HG03175 (cell line): ENCODE measurements around the gene FRMD1.
"Not testable (repeated sequence)": the region's sequence is repeated elsewhere in the genome, so short reads cannot be mapped to it uniquely, and the experiment has no call there.

Source experiments
- ATAC-seq: cut with Tn5 transposase; IDR thresholded peaks from one replicate; pipeline ENCODE4 v1.9.1; 2021; ENCODE audit warnings: mild to moderate bottlenecking, moderate library complexity; ENCODE audit not compliant: unreplicated experiment

FRMD1 gene

DNA sequence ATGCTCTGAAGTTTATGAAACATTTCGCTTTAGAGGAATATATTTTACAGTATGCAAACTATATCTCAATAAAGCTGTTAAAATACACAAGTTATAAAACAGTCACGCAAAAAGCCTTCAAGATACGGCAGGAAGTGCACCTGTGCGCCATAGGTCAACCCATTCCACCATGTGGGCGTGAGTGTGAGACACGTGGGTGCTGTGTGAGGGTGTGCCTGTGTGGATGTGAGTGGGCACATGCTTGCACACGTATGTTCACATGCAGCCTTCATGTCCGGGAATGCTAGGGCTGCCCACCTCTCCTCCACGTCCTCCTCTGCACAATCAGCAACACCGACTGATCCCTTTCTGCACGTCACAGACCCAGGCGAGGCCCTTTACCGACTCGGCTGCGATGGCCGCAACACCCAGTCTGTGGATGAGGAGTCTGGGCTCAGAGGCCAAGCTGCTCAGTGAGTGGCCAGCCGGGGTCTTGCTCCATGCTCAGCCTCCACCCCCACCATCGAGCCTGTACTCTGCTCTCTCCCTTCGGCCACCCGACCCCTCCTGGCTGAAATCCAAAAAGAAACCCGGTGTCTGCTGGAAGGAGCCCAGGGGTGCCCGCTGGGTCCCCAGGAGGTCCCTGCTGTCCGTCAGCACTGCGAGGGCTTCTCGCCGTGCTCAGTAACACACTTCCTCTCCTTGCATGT is 3.0 kb upstream of the FRMD1 start:
- ATAC-seq, result no peak

DNA sequence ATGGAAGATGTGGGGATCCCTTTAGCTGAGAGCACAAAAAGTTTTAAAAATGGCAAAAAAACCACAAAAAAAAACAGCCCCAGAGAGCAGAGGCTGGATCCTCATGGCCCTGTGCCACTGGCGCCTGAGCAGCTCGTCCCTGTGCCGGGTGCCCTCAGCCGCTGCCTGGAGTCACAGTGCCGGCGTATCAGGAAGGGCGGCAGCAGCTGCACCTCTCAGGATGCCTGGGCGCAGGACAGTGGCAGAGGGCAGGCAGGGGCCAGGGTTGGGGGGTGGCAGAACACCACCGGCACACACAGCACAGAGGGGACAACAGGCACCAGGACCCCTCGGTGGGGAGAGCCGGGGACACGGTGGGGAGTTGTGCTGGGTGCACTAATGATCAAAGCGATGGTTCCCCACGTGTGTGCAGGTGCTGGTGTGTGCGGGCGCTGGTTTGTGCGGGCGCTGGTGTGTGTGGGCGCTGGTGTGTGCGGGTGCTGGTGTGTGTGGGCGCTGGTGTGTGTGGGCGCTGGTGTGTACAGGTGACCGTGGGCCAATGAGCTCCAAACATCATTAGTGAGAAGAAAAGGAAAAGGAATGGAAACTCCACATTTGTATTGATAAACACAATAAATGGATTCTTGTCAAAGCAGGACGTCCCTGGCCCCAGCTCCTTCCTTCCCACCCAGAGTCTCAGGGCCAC is 1.5 kb upstream of the FRMD1 start:
- no peak for ATAC-seq

DNA sequence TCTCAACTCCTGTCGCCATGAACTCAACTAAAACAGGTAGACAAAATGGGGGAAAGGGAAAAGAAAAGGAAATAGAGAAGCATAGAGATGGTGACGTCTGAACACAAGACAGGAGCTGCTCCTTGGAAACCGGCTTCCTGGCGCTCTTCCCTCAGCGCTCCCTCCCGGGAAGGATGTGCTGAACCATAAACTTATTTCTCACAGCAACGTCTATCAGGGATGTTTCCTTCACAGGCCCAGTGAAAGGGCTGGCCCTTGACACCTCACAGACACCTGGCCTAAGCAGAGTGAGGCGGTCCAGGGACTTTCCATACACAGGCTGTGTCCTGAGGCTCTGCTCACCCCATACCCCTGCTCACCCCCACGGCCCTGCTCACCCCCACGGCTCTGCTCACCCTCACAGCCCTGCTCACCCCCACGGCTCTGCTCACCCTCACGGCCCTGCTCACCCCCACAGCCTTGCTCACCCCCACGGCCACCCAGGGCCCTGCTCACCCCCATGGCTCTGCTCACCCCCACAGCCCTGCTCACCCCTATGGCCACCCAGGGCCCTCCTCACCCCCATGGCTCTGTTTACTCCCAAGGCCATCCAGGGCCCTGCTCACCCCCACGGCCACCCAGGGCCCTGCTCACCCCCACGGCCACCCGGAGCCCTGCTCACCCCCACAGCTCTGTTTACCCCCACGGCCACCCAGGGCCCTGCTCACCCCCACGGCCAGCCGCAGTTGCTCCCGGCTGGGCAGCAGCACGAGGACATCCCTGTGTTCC is 653 bp downstream of the FRMD1 start:
- no peak for ATAC-seq

DNA sequence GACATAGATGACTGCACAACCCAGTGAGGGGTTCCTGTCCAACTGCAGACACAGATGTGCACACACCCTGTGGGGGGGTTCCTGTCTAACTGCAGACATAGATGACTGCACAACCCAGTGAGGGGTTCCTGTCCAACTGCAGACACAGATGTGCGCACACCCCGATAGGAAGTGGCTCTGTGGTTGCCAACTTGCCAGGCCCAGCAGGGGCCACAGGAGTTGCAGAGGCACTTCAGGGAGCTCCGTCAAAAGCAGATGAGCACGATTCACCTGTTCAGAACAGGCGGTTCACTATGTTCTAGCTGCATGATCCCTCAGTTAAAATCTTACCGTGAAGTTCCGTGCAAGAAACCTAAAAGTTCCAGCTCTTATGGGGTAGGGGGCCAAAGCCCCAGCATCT is 1.6 kb downstream of the FRMD1 start:
- ATAC-seq, result not testable (repeated sequence)

DNA sequence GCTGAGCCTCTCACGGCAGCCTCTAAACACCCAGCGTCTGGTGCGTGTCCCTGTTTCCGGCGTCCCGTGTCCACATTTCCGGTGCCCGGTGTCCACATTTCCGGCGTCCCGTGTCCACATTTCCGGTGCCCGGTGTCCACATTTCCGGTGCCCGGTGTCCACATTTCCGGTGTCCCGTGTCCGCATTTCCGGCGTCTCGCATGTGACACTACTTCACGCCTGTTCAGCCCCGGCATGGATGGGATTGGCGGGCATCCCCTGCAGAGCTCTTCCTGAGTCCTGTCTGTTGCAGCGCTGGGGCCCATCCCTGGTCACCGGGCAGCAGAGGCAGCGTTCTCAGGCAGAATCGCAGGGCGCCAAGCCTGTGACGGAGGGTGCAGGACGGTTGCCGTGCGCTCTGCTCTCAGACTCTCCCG is 3.2 kb downstream of the FRMD1 start:
- no peak for ATAC-seq

DNA sequence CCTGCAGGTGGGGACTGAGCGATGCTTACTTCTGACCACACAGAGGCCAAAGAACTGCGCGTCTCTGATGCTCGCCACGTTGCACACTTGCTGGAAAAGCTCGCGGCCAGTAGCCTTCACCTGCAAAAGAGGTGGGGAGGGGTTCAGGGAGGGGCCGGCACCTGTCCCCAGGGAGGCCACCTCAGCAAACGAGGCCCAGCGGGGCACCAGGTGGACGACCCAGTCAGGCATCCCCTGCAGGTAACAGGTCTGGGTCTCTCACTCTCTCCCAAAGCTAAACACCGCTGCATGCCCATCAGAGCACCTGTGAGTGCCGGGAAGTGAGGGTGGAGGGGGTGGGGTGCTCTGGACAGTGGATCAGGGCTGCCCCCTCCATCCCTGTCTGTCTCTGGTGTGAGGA is 3.8 kb downstream of the FRMD1 start:
- ATAC-seq, result no peak

DNA sequence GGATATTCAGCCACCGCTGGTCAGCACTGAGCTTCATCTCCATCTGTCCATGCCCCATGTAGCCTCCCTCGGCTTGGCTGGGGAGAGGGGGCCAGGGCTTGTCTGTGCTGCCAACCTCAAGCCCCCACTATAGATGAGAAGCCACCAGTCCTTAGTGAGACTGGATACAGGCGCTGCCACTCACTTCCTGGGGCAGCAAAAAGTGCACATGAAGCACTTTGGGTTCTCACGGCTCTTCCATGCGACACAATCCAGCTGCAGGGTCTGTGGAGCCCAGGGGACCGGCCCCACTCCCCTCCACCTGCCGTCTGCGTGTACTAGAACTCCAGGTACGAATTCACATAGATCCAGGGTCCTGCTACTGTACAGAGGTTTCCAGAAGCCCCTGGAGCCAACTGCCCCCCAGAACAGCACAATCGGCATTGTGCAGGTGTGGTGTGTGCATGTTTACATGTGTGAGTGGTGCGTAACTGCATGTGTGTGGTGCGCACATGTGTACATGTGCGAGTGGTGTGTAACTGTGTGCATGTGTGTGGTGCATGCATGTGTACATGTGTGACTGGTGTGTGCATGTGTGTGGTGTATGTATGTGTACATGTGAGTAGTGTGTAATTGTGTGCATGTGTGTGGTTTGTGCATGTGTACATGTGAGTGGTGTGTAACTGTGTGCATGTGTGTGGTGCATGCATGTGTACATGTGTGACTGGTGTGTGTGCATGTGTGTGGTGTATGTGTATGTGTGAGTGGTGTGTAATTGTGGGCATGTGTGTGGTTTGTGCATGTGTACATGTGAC is 4.9 kb downstream of the FRMD1 start:
- no peak for ATAC-seq

DNA sequence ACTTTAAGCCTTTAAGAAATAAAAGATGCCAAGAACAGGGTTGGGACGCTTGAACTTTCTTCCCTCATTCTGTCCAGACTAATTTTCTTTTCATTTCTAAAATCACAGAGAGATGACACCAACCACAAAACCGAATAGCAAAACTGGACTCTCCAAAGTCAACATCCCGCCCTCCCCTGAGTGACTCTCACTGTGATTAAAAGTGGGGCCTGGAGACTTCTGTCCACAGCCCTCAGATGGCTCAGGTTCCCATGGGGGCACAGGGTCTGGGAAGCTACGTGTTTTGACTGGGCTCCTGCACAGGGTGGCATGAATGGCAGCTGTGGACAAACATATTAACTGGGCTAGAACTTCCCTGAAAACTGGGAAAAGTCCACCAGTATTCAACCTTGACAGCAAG is 6.3 kb downstream of the FRMD1 start:
- ATAC-seq, result no peak

DNA sequence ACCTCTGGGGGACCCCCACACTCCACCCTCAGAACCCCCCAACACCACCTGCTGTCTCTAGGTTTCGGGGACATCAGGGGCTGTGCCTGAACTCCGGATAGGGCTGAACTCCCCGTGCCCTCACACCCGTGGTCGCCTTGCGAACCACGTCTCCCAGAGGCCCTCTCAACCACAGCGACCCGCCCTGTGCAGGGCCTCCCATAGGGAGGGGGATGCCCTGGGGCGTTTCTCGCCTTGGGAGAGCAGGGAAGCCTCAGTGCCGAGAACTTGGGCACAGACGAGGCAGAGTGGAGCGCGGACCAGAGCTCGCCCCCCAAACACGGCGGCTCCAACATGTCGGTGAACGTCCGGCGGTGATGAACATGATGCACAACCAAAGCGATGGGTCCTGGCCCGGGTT is 6.8 kb downstream of the FRMD1 start:
- no peak for ATAC-seq

DNA sequence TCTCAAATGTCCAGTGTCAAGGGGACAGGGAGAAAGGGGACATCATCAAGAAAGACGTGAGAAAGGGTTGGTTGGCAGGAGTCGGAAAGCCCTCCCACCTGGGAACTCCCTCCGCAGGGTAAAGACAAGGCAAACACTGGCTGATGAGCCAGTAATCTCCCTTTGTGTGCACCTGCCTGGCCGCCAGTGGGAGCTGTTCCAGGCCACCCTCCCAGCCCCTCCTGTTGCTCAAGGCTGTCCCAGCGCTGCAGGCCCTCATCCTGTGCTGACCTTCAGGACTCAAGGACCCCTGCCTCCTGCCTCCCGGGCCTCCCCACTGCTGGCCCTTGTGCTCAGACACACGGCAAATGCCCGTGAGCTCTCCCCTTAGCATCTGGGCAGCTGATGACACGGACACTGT is 7.4 kb downstream of the FRMD1 start:
- ATAC-seq, result no peak

DNA sequence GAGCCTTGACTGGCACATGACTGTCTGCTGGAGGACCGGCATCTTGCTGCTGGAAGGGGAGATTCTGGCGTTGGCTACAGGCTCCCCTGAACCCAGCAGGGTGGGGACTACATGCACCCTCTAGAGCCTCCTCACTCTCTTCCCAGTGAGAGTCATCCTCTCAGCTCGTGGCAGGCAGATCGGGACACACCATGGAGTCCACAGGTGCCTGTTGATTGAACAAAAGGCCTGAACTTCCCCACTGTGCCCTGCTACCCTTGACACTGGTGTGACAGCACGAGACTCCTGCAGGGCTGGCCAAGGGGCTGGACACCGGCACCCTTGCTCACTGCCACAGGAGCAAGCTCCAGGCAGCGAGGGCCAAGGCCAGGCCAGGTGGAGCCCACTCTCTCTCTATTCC is 8.2 kb downstream of the FRMD1 start:
- ATAC-seq, result no peak

DNA sequence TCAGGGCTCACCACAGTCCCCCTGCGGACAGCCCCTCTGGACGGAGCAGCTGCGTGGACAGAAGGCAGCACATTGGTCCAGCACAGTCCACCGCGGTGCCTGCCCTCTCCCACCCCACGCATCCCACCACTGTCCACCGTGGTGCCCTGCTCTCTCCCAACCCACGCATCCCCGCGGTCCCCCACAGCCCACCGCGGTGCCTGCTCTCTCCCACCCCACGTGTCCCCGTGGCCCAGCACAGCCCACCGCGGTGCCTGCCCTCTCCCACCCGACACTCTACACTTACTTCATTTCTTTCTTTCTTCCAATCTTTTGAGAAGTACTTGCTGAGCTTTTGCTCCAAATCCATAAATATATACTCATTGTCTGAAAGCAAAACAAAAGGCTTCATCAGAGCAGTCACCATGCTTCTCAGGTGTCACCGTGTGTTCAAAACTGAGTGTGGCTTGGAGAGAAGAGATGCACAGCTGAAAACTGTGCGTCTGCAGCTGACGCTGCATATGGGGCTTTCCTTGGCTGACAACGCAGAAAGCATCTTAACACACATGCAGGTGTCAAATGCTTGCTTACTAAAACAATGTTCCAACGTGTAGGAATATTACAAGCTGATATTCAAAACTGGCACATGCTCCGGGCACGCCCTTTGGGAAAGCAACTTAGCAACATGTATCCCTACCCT is 11.8 kb downstream of the FRMD1 start:
- ATAC-seq, result no peak

DNA sequence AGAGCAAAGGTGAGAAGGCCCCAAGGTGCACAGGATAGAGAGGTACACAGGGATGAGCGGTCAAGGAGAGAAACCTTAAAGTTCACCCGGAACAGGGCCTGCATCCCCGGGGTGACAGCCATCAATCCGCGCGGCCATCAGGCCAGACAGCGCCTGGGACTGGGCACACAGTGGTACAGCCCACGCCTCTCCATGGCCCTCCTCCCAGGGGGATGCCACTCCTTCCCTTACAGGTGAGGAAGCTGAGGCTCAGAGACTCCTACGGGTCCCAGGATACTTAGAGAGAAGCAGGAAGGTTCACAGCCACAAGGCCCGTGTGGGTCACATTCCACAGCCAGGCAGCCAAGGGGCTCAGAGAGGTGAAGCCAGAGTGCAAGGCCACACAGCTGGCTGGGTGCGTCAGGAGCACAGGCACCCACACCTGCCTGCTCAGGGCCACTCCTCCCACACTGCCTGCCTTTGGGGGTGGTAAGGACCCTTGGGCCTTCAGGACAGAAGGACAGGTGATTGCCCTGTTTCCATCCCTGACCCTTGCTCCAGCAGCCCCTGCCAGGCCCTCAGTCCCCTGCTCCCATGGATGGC is 14.7 kb downstream of the FRMD1 start:
- no peak for ATAC-seq

DNA sequence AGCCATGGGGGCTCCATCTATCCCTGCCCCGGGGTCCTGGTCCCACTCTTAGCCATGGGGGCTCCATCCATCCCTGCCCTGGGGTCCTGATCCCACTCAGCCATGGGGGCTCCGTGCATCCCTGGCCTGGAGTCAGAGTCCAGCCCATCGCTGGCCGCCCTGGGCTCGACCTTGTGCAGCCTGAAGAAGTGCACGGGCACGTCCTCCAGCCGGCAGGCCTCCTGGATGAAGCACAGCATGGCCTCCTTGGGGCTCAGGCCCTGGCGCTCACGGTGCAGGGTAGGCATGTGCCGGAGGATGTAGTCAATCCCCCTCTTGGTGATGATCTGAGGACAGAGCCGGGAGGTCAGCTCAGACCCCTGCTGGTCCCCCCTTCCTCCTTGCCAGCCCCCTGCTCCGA is 15.6 kb downstream of the FRMD1 start:
- no peak for ATAC-seq

DNA sequence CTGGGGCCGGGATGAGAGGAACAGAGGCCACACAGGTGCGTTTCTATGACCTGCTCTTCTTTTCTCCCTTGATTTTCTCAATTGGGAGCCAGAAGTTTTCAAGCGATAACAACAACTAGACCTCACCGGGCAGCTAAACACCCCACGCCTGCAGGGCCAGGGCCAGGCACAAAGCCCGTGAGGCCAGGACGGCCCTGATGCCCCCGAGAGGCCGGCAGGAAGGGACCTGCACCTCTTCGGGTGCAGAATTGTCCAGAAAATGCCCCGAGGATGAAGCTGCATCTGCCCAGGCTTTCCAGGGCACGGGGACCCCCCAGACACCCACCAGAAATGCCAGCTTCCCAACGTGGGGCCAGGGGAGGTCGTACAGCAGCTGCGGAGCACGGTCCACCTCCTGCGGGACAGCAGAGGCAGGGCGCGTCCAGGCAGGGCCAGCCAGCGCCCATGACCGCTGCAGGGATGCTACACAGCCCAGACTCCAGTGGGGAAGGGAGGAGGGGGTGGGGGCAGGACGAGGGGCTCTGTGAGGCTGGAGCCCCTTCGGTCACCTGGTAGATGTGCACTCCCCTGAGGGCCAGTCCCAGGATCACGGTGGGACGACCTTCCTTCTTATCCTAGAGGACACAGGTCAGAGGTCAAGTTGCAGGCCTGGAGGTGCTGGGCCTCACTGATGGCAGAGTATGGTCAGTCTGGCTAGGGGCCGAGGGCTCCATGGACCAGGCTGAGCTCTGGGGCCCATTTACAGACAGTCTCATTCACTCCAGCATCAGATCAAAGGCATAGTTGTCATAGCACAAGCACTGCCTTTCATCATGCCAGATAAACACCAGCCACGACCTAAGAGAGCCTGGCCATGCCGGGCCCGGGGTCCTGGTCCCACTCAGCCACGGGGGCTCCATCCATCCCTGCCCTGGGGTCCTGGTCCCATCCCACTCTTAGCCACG is 16.4 kb downstream of the FRMD1 start:
- no peak for ATAC-seq

DNA sequence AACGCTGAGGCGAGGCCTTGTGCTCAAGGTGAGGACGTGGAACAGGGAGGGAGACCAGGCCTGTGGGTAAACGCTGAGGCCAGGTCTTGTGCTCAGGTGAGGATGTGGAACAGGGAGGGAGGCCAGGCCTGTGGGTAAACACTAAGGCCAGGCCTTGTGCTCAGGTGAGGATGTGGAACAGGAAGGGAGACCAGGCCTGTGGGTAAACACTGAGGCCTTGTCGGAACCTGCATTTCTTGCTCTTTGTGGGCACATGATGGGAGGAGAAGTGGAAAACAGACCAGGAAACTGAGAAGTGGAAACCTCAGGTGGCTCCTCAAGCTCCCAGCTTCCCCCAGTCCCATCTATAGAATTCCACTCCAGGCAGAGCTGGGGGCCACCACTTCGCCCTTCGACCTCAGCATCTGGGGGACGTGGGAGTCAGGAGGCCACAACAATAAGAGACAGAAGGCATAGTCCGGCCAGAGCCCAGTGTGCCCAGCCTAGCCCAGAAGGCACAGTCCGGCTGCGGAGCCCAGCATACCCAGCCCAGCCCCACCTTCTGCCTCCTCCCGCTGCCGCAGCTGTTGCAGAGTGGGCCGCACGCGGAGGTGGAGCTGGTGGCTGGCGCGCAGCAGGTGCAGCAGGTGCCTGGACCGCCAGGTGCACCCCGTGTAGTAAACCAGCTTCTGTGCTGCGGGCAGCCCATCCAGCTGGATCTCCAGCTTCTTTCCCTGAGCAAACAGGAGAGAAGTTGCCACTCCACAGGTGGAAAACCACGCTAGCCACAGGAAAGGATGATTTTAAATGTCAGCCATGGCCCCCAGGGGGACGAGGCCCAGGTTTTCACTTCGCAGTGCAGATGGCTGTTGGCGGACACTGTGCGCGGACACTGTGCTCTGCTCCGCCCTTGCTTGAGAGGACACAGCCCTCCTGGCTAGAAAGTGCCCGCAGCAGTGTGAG is 17.5 kb downstream of the FRMD1 start:
- no peak for ATAC-seq

DNA sequence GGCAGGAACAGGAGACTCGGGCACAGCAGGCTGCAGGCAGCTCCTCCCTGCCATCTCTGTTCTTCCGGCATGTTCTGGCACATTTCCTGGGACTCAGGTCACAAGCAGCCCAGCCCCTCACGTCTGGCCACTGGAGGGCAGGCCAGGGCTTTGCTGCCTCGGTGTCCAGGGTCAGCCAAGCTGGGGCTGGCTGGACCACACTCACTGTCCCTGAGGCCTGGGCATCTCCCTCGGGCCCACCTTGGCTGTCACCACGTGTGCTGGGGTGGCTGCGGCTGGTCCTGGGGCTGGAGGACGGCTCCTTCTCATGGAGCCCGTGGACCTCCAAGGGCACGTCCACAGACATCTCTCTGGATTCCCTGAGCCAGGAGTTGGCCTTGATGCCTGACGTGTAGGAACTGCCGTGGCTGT is 18.5 kb downstream of the FRMD1 start:
- ATAC-seq, result no peak
